HUES64 (cell line): Measurements from ENCODE around the gene IRX6.

Experiments used
- H3K27ac ChIP-seq: 2 replicates; pipeline ENCODE4 v1.7.0; 2013; ENCODE audit warnings: low read depth, low read length, inconsistent platforms
- H3K27me3 ChIP-seq: 2 replicates; pipeline ENCODE4 v1.6.1; 2013; ENCODE audit warnings: mild to moderate bottlenecking, low read length; ENCODE audit not compliant: insufficient read depth
- H3K36me3 ChIP-seq: 2 replicates; pipeline ENCODE4 v1.6.1; 2013; ENCODE audit warnings: mild to moderate bottlenecking, low read length; ENCODE audit not compliant: insufficient read depth
- H3K4me1 ChIP-seq: 2 replicates; pipeline ENCODE4 v1.6.1; 2013; ENCODE audit warnings: mild to moderate bottlenecking, low read length, moderate library complexity; ENCODE audit not compliant: insufficient read depth
- H3K4me3 ChIP-seq: 2 replicates; pipeline ENCODE4 v1.5.1; 2013; ENCODE audit warnings: mild to moderate bottlenecking, low read length, moderate library complexity
- H3K9ac ChIP-seq: 2 replicates; pipeline ENCODE4 v1.6.1; 2013; ENCODE audit warnings: mild to moderate bottlenecking, low read depth, low read length
- H3K9me3 ChIP-seq: 2 replicates; pipeline ENCODE4 v1.6.1; 2013; ENCODE audit warnings: low read depth, low read length; ENCODE audit not compliant: insufficient read depth
- WGBS: fragments of 150-250, 120-280 bp; methylation state at CpG from one replicate; pipeline ENCODE4 v1.1.7; 2013; ENCODE audit warnings: missing lambda C conversion rate; 5-methylcytosine and 5-hydroxymethylcytosine counted together

Gene IRX6

GRCh38 chr16:55338646-55339045 lies 14.6 kb downstream of the IRX6 start:
- Histone ChIP-seq H3K27me3 (peaks cover 49% of the 10 kb centered on the region), H3K4me1 (no peaks in the 10 kb centered on the region), H3K9me3 (no peaks in the 10 kb centered on the region), H3K36me3 (no peaks in the 10 kb centered on the region), H3K4me3 (no peak overlapping the region), H3K9ac (no peak overlapping the region), H3K27ac (no peak overlapping the region)
- 89% methylated on average over 5 of the region's 5 CpGs for WGBS

GRCh38 chr16:55340445-55340844 lies 16.4 kb downstream of the IRX6 start:
- 100% methylated on average over 1 of the region's 1 CpG for WGBS
- H3K9me3 ChIP-seq, result no peaks in the 10 kb centered on the region
- peaks cover 33% of the 10 kb centered on the region for H3K27me3 ChIP-seq
- no peak overlapping the region for H3K4me3 ChIP-seq
- H3K9ac ChIP-seq, result no peak overlapping the region
- H3K36me3 ChIP-seq, result no peaks in the 10 kb centered on the region
- no peak overlapping the region for H3K27ac ChIP-seq
- no peaks in the 10 kb centered on the region for H3K4me1 ChIP-seq

- H3K27ac ChIP-seq, result no peak overlapping the region
- no peaks in the 10 kb centered on the region for H3K9me3 ChIP-seq
- no peaks in the 10 kb centered on the region for H3K36me3 ChIP-seq
- H3K9ac ChIP-seq, result no peak overlapping the region
- H3K4me3 ChIP-seq, result no peak overlapping the region
- 88% methylated on average over 4 of the region's 4 CpGs for WGBS
- H3K27me3 ChIP-seq, result peaks cover 21% of the 10 kb centered on the region
- H3K4me1 ChIP-seq, result no peaks in the 10 kb centered on the region
Measured at GRCh38 chr16:55341681-55342080, 17.7 kb downstream of the IRX6 start.

GRCh38 chr16:55346475-55346874 lies 22.5 kb downstream of the IRX6 start:
- H3K27ac ChIP-seq, result no peak overlapping the region
- WGBS, result 96% methylated on average over 5 of the region's 6 CpGs

GRCh38 chr16:55349867-55350266 lies 25.9 kb downstream of the IRX6 start:
- Histone ChIP-seq H3K4me1 (no peaks in the 10 kb centered on the region), H3K27me3 (no peaks in the 10 kb centered on the region), H3K9ac (no peak overlapping the region), H3K27ac (no peak overlapping the region), H3K4me3 (no peak overlapping the region), H3K9me3 (no peaks in the 10 kb centered on the region), H3K36me3 (no peaks in the 10 kb centered on the region)
- 100% methylated on average over 1 of the region's 1 CpG for WGBS

More at GRCh38 chr16:55346475-55346874, 22.5 kb downstream of the IRX6 start:
- no peaks in the 10 kb centered on the region for H3K9me3 ChIP-seq
- no peaks in the 10 kb centered on the region for H3K36me3 ChIP-seq
- H3K27me3 ChIP-seq, result peaks cover 6% of the 10 kb centered on the region; the same call in 1 of the 2 replicates
- H3K9ac ChIP-seq, result no peak overlapping the region
- no peak overlapping the region for H3K4me3 ChIP-seq
- no peaks in the 10 kb centered on the region for H3K4me1 ChIP-seq

GRCh38 chr16:55350984-55351383 lies 27.0 kb downstream of the IRX6 start:
- Histone ChIP-seq H3K27ac (no peak overlapping the region), H3K9me3 (no peaks in the 10 kb centered on the region), H3K4me3 (no peak overlapping the region), H3K36me3 (no peaks in the 10 kb centered on the region), H3K27me3 (no peaks in the 10 kb centered on the region), H3K9ac (no peak overlapping the region), H3K4me1 (no peaks in the 10 kb centered on the region)

- Histone ChIP-seq H3K36me3 (no peaks in the 10 kb centered on the region), H3K9ac (no peak overlapping the region), H3K4me1 (no peaks in the 10 kb centered on the region), H3K9me3 (no peaks in the 10 kb centered on the region), H3K4me3 (no peak overlapping the region), H3K27ac (no peak overlapping the region), H3K27me3 (no peaks in the 10 kb centered on the region)
- 100% methylated on average over 2 of the region's 3 CpGs for WGBS
Measured at GRCh38 chr16:55351936-55352335, 27.9 kb downstream of the IRX6 start.

- H3K9ac ChIP-seq, result no peak overlapping the region
- no peaks in the 10 kb centered on the region for H3K4me1 ChIP-seq
- no peak overlapping the region for H3K27ac ChIP-seq
- H3K36me3 ChIP-seq, result no peaks in the 10 kb centered on the region
- no peaks in the 10 kb centered on the region for H3K27me3 ChIP-seq
- H3K4me3 ChIP-seq, result no peak overlapping the region
- WGBS, result 86% methylated on average over 3 of the region's 3 CpGs
- no peaks in the 10 kb centered on the region for H3K9me3 ChIP-seq
Measured at GRCh38 chr16:55357241-55357640, 33.2 kb downstream of the IRX6 start.

GRCh38 chr16:55359946-55360345 lies 35.9 kb downstream of the IRX6 start:
- no peaks in the 10 kb centered on the region for H3K4me1 ChIP-seq
- no peaks in the 10 kb centered on the region for H3K36me3 ChIP-seq
- no peaks in the 10 kb centered on the region for H3K27me3 ChIP-seq
- 76% methylated on average over 2 of the region's 2 CpGs for WGBS
- no peaks in the 10 kb centered on the region for H3K9me3 ChIP-seq
- H3K4me3 ChIP-seq, result no peak overlapping the region
- no peak overlapping the region for H3K9ac ChIP-seq
- no peak overlapping the region for H3K27ac ChIP-seq

GRCh38 chr16:55364811-55365210 lies 40.8 kb downstream of the IRX6 start:
- WGBS, result 81% methylated on average over 5 of the region's 5 CpGs
- Histone ChIP-seq H3K4me3 (no peak overlapping the region), H3K9me3 (no peaks in the 10 kb centered on the region), H3K4me1 (no peaks in the 10 kb centered on the region), H3K9ac (no peak overlapping the region), H3K27ac (no peak overlapping the region), H3K36me3 (no peaks in the 10 kb centered on the region), H3K27me3 (peaks cover 9% of the 10 kb centered on the region; the same call in 1 of the 2 replicates)

GRCh38 chr16:55367301-55367811 lies 43.4 kb downstream of the IRX6 start:
- Histone ChIP-seq H3K4me1 (peaks cover 5% of the 10 kb centered on the region), H3K27ac (no peak overlapping the region), H3K9ac (no peak overlapping the region), H3K9me3 (no peaks in the 10 kb centered on the region), H3K36me3 (no peaks in the 10 kb centered on the region), H3K4me3 (no peak overlapping the region), H3K27me3 (peaks cover 29% of the 10 kb centered on the region)
- 82% methylated on average over 1 of the region's 4 CpGs for WGBS
